Fibroblast of lung (primary cell): Measurements from ENCODE around the gene SMG6.

Experiments used
- EZH2 ChIP-seq: IDR thresholded peaks from 2 replicates; pipeline ENCODE4 v1.5.1; 2012; ENCODE audit warnings: low read length, control low read depth, mild to moderate bottlenecking; ENCODE audit errors: missing control alignments
- TF ChIP-seq, protein P1 (sequence below), 2 donors: IDR thresholded peaks in 1 of 2; conservative IDR thresholded peaks in 1 of 2; 1 replicate in 1 of 2; 2 replicates in 1 of 2; pipeline ENCODE4 v1.5.1; 2011 to 2012; ENCODE audit warnings: low read length in 2 of 2, control low read depth in 1 of 2, inconsistent platforms in 1 of 2, low read depth in 1 of 2, mild to moderate bottlenecking in 1 of 2

DNA sequence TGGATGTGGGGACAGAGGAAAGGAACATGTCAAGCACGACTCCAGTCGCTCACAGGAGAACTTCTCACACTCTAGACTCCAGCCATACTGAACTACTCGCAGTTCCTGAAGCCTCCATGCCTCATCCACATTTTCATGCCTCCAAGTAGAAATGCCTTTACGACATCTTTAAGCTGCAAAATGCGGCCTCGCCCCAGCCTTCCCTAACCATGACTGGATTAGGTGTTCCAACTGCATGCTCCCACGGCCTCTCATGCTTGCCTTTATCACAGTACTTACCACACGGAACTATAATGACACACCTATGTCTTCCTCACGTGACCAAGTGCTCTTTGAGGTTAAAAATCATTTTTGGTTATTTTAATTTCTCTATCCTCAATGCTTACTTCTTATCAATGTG lies 23.9 kb downstream of the SMG6 start:
- TF ChIP-seq, protein P1, sequence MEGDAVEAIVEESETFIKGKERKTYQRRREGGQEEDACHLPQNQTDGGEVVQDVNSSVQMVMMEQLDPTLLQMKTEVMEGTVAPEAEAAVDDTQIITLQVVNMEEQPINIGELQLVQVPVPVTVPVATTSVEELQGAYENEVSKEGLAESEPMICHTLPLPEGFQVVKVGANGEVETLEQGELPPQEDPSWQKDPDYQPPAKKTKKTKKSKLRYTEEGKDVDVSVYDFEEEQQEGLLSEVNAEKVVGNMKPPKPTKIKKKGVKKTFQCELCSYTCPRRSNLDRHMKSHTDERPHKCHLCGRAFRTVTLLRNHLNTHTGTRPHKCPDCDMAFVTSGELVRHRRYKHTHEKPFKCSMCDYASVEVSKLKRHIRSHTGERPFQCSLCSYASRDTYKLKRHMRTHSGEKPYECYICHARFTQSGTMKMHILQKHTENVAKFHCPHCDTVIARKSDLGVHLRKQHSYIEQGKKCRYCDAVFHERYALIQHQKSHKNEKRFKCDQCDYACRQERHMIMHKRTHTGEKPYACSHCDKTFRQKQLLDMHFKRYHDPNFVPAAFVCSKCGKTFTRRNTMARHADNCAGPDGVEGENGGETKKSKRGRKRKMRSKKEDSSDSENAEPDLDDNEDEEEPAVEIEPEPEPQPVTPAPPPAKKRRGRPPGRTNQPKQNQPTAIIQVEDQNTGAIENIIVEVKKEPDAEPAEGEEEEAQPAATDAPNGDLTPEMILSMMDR (conservative IDR thresholded peaks at IDR 0.05 in 1 of 2, IDR thresholded peaks at IDR 0.05 in 1 of 2; ENCODE audit: low read depth in 1 of 2, low read length in 2 of 2): no peak
- no peak for TF ChIP-seq EZH2
